ENCODE measurements around the gene AUTS2. TPM values are rescaled to one million over a fixed set of nuclear protein-coding genes. Genes with fewer than 3 reads are reported as not detected.

Gene AUTS2
- total RNA-seq (2014; rRNA removed; shearing (Covaris generic)): 0.03 TPM in 1 of 2 replicates, not detected in the other

DNA sequence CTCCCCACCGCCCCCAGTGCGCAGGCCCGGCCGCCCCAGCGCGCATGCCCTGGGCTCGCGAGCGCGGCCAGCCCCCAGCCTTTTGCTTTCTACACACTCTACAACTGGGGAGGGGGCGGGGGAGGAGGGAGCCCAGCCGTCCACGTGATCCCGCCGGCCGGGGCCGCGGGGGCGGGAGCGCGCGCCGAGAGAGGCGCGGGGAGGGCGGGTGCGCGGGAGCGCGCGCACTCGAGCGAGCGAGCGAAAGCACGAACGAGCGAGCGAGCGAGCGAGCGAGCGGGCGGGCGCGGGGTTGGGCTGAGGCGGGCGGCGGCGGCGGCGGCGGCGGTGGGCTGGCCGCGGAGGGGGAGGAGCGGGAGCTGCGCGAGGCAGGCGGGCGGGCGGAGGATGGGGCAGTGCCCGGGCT is at the start of gene AUTS2:
Gene AUTS2, plus strand, starts transcription at position 395 of the 406 bp plus-strand sequence. CDS start 1,179 bp downstream, outside the sequence.
- no peak for DNase-seq (ENCODE audit: low read depth in 1 of 2, low spot score in 2 of 2)
- H3K4me1 ChIP-seq (replicated peaks): peaks cover 12% of the 10 kb centered on the region; the same call in 1 of the 2 replicates
- H3K27me3 ChIP-seq (replicated peaks): peaks cover 30% of the 10 kb centered on the region
- peak within 1 kb of the TSS; percentile 42 for H3K4me3 ChIP-seq
- no peak within 1 kb of the TSS for H3K27ac ChIP-seq
- H3K9me3 ChIP-seq (replicated peaks): no peaks in the 10 kb centered on the region
- H3K36me3 ChIP-seq: no peaks in the 10 kb centered on the region

DNA sequence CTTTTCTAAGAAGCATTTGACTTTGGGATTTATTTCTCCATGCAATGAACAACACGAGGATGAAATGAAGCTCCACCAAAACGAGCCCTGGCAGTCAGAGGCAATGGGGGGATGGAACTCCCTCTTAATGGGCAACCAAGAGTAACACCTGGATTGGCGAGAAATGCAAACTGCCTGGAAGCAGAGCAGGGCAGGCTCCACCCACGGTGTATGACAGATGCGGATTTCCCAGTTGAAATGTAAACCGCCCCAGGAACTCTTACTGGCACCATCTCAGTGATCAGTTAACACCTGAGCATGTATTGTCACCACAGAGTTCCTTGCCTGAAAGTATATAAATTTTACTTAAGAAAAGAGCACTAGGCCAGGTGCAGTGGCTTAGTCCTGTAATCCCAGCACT is 47.3 kb upstream of the AUTS2 start:
- Histone ChIP-seq H3K4me1 (replicated peaks) (no peaks in the 10 kb centered on the region), H3K36me3 (no peaks in the 10 kb centered on the region)
- no peak for DNase-seq (ENCODE audit: low read depth in 1 of 2, low spot score in 2 of 2)

DNA sequence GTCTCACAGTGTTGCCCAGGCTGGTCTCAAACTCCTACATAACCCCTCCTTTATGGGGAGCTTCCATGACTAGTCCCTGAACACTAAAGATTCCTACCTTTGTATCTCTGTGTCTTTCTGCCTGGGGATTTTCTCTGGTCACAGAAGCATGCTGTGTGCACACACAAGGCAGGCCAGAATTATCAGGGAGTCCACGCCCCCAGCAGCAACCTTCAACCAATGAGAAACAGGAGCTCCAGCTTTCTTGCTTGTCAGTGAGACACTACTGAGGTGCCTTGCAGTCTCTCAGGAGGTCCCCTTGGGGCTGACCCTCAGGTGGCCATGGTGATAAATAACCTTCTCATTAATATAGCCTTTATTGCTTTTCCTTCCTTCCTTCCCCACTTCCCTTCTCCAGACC is 45.1 kb upstream of the AUTS2 start:
- DNase-seq (ENCODE audit: low read depth in 1 of 2, low spot score in 2 of 2): no peak
- Histone ChIP-seq H3K36me3 (no peaks in the 10 kb centered on the region), H3K4me1 (replicated peaks) (no peaks in the 10 kb centered on the region), H3K27ac (no peak overlapping the region), H3K9me3 (replicated peaks) (no peaks in the 10 kb centered on the region; the same call in 1 of the 2 replicates), H3K27me3 (replicated peaks) (no peaks in the 10 kb centered on the region), H3K4me3 (no peak overlapping the region)

More for the DNA sequence above, 47.3 kb upstream of the AUTS2 start:
- Histone ChIP-seq H3K9me3 (replicated peaks) (no peaks in the 10 kb centered on the region), H3K4me3 (no peak overlapping the region), H3K27ac (no peak overlapping the region), H3K27me3 (replicated peaks) (no peaks in the 10 kb centered on the region)

DNA sequence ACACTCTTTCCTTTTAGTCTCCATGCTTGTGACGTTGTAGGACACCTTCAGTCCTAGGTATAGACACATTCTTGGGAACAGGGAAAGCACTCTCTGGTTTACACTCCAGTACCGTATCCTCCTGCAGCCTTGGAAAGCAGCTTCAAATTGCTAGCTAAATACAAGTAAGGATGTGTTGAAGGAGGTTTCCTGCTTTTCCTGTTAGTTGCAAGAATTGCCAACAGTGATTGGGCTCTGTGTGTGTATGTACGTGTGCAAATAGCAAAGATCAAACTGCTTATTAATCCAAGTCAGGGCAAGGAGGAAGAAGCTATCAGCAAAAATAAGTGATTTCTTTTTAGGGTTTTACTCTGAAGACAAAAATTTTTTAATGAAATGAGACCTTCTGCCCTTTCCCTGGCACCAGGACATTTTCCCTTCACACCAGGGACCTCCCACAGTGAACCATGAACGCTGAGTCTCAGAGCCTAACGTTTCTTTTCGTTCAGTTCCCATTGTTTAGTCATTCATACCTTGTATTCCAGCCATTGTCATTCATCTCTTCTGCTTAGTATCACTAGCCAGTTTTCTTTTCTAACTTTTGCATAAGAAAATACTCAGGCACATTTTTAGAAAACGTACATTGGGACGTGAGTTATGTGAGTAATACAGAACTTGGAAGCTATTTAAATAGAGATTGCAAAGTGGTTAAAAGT is 36.9 kb upstream of the AUTS2 start:
- DNase-seq (ENCODE audit: low read depth in 1 of 2, low spot score in 2 of 2): no peak
- H3K27me3 ChIP-seq (replicated peaks): no peaks in the 10 kb centered on the region

DNA sequence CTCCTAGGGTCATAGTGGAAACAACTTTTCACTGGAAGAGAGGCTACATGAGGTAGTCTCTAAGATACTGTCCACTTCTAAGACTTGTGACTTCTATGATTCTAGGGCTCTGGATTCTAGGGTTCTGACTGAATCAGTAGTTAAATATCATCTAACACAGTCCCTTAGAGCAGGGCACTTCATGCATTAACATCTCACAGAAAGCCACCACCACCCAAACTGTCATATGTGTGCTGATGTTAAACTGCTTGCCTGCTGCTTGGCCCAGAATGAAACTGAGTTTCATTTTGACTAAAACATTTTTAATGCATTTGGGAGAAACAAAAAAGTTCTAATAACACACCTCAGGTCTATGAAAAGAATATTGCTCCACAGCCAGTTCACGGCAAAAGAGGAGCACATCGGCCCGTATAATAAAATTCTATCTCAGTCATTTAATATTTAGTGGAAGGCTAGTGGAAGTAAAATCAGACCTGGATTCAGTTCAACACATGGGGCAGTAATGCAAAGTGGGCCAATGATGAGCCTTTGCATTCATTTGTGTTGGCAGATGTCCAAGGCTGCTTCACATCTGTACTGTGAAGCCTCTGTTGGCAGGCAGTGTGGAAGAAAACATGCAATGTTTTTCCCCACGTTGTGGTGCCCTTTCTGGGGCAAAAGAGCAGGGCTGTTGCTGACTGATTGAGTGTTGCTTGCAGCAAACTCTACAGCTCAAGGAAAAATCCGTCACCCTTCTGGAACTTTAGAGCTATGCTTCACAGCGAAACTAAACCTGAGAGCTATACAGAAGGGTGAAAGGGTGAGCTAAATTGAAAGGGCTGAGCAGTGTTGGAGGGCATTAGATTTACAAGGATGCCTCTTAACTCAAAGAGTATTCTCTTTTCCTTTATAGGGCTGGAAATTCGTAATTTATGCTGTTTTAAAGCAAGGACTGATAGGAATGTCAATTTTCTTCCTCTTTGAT is 33.5 kb upstream of the AUTS2 start:
- no peak for DNase-seq (ENCODE audit: low read depth in 1 of 2, low spot score in 2 of 2)
- no peaks in the 10 kb centered on the region for H3K27me3 ChIP-seq (replicated peaks)
- no peak overlapping the region for H3K4me3 ChIP-seq
- H3K4me1 ChIP-seq (replicated peaks): no peaks in the 10 kb centered on the region
- H3K36me3 ChIP-seq: no peaks in the 10 kb centered on the region
- H3K9me3 ChIP-seq (replicated peaks): 0 out of 2 replicates have a peak, but pooled peaks cover 3% of the 10 kb centered on the region
- no peak overlapping the region for H3K27ac ChIP-seq

More for the DNA sequence above, 36.9 kb upstream of the AUTS2 start:
- Histone ChIP-seq H3K4me1 (replicated peaks) (no peaks in the 10 kb centered on the region), H3K27ac (no peak overlapping the region), H3K4me3 (no peak overlapping the region), H3K36me3 (no peaks in the 10 kb centered on the region), H3K9me3 (replicated peaks) (peaks cover 3% of the 10 kb centered on the region; the same call in 1 of the 2 replicates)

DNA sequence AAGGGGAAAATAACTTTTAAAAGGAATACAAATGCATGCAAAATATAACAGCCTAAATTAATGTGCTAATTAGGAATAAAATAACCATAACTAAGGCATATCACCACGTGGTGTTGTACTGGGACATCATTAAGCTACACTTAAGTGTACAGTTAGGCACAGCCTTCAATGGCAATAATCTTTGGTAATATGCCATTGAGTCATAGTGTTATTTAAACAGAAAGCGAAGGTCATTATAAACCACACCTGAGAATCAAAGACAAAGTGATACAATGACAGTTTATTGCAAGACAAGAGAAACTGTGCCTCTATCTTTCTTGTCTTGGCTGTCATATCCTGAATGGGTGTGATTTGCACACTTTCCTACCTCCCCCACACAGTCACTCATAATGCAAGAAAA is 30.5 kb upstream of the AUTS2 start:
- H3K4me3 ChIP-seq: no peak overlapping the region
- H3K27me3 ChIP-seq (replicated peaks): no peaks in the 10 kb centered on the region
- H3K9me3 ChIP-seq (replicated peaks): 0 out of 2 replicates have a peak, but pooled peaks cover 2% of the 10 kb centered on the region
- H3K4me1 ChIP-seq (replicated peaks): no peaks in the 10 kb centered on the region
- H3K36me3 ChIP-seq: no peaks in the 10 kb centered on the region
- DNase-seq (ENCODE audit: low read depth in 1 of 2, low spot score in 2 of 2): no peak
- no peak overlapping the region for H3K27ac ChIP-seq

DNA sequence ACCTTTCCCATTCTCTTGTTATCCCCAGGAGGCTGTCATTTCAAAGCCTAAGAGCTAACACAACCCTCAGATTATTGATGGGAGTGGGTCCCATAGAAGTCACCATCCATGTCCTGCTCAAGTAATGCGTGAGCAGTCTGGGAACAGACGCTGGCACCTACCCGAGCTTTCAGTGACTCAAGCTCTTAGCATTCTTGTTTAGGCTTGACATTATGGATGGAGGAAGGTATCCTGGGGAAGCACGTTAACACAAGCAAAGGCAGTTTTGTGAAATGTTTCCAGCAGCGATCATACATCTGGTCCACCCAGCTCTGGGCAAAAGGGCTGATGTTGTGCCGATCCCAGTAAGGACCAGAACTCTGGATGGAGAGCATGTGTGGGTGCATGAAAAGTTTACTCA is 30.0 kb upstream of the AUTS2 start:
- Histone ChIP-seq H3K27ac (no peak overlapping the region), H3K4me1 (replicated peaks) (no peaks in the 10 kb centered on the region), H3K9me3 (replicated peaks) (no peaks in the 10 kb centered on the region), H3K36me3 (no peaks in the 10 kb centered on the region), H3K27me3 (replicated peaks) (no peaks in the 10 kb centered on the region), H3K4me3 (no peak overlapping the region)
- DNase-seq (ENCODE audit: low read depth in 1 of 2, low spot score in 2 of 2): no peak

DNA sequence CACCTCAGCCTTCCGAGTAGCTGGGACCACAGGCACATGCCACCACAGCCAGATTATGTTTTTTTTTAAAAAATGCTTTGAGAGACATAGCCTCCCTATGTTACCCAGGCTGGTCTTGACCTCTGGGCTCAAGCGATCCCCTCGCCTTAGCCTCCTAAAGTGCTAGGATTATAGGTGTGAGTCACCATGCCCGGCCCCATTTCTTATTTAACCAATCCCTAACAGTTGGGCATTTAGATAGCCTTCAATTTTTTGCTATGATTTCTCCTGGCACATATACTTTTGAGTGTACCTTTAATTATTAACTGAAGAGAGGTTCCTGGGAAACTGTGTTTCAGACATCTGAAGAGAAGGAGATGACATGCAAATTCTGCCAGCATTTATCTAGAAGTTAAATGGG is 22.6 kb upstream of the AUTS2 start:
- H3K27me3 ChIP-seq (replicated peaks): no peaks in the 10 kb centered on the region
- H3K36me3 ChIP-seq: no peaks in the 10 kb centered on the region
- DNase-seq (ENCODE audit: low read depth in 1 of 2, low spot score in 2 of 2): no peak
- H3K4me3 ChIP-seq: no peak overlapping the region
- H3K9me3 ChIP-seq (replicated peaks): no peaks in the 10 kb centered on the region
- H3K27ac ChIP-seq: no peak overlapping the region
- H3K4me1 ChIP-seq (replicated peaks): no peaks in the 10 kb centered on the region

DNA sequence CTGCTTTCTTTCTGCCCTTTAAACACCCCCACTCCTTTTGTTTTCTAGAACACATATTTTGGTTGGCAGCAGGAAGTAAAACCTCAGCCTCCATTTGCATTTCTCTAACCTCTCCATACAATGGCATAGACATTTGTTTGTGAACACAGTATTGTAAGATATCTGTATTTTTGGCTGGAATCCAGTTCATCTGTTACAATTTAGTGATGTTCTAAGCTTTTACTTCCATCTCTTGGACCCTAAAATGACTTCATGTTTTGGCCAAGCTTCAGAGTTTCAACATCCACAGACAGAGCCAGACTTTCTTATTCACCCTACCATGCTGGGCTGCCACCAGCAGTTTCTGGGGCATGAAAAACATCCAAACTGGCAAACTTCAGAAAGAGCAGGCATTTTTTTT is 21.1 kb upstream of the AUTS2 start:
- Histone ChIP-seq H3K27me3 (replicated peaks) (no peaks in the 10 kb centered on the region), H3K4me1 (replicated peaks) (no peaks in the 10 kb centered on the region), H3K4me3 (no peak overlapping the region), H3K27ac (no peak overlapping the region), H3K9me3 (replicated peaks) (no peaks in the 10 kb centered on the region), H3K36me3 (no peaks in the 10 kb centered on the region)
- DNase-seq (ENCODE audit: low read depth in 1 of 2, low spot score in 2 of 2): no peak

DNA sequence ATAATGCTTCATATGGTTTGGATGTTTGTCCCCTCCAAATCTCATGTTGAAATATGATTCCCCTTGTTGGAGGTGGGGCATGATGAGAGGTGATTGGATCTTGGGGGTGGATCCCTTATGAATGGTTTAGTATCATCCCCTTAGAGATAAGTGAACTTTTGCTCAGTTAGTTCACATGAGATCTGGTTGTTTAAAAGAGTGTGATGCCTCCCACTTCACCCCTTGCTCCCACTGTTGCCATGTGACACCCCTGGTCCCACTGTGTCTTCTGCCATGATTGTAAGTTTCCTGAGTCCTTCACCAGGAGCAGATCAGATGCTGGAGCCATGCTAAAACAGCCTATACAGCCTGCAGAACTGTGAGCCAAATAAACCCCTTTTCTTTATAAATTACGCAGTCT is 13.1 kb upstream of the AUTS2 start:
- DNase-seq (ENCODE audit: low read depth in 1 of 2, low spot score in 2 of 2): no peak
- H3K36me3 ChIP-seq: no peaks in the 10 kb centered on the region
- no peaks in the 10 kb centered on the region for H3K4me1 ChIP-seq (replicated peaks)
- no peaks in the 10 kb centered on the region for H3K9me3 ChIP-seq (replicated peaks)
- H3K27ac ChIP-seq: no peak overlapping the region
- H3K27me3 ChIP-seq (replicated peaks): no peaks in the 10 kb centered on the region
- H3K4me3 ChIP-seq: no peak overlapping the region

DNA sequence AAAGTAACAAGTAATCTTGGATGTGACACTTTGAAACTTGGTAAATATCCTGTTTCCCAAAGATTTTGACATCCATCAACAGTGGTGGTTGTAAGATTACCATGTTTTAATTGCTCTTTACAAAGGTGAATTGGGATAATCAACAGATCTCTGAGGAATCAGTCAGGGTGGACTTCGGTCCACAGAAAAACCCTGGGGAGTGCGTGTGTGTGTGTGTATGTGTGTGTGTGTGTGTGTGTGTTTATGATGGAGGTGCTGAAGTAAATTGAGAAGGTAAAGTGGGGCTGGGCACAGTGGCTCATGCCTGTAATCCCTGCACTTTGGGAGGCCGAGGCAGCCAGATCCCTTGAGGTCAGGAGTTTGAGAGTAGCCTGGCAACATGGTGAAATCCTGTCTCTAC is 12.0 kb upstream of the AUTS2 start:
- no peaks in the 10 kb centered on the region for H3K27me3 ChIP-seq (replicated peaks)
- H3K36me3 ChIP-seq: no peaks in the 10 kb centered on the region
- no peak overlapping the region for H3K4me3 ChIP-seq
- H3K4me1 ChIP-seq (replicated peaks): no peaks in the 10 kb centered on the region
- no peak for DNase-seq (ENCODE audit: low read depth in 1 of 2, low spot score in 2 of 2)
- H3K9me3 ChIP-seq (replicated peaks): no peaks in the 10 kb centered on the region
- no peak overlapping the region for H3K27ac ChIP-seq

DNA sequence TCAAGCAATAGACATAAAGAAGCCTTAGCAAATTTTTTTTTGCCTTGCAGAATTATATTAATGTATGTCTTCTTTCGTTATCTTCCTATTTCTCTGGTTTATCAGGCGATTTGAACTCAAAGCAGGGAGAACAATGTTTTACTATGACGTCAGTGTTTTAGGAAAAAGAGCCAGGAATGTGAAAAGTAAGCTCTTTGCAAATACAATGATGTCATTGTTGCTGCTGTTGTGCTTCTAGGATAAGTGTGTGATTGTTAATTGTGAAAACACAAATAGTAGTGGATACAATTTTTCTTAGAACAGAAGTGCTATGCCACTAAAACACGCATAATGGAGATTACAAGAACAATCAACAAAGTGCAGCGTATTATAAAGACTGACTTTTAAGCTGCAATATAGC is 9.5 kb upstream of the AUTS2 start:
- Histone ChIP-seq H3K36me3 (no peaks in the 10 kb centered on the region), H3K9me3 (replicated peaks) (no peaks in the 10 kb centered on the region), H3K27ac (no peak overlapping the region), H3K27me3 (replicated peaks) (no peaks in the 10 kb centered on the region), H3K4me3 (no peak overlapping the region), H3K4me1 (replicated peaks) (no peaks in the 10 kb centered on the region)
- no peak for DNase-seq (ENCODE audit: low read depth in 1 of 2, low spot score in 2 of 2)

DNA sequence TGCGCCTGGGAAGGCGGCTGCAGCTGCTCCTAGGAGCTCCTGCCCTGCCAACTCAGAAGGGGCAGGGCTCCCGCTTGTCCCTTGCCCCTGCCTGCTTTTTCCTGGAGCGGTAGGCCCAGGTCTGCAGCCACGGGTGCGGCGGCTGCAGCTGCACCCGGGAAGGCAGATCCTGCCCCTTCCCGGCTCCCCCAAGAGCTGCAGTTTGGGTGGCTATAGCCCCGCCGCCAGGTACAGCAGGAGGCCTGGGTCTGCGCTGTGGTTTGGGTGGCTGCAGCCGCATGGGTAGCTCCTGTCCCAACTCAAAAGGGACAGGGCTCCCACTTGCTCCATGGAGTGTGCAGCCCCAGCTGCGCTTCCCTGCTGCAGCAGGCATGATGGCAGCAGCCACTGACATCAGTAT is 6.5 kb upstream of the AUTS2 start:
- H3K4me1 ChIP-seq (replicated peaks): no peaks in the 10 kb centered on the region
- no peak overlapping the region for H3K27ac ChIP-seq
- DNase-seq (ENCODE audit: low read depth in 1 of 2, low spot score in 2 of 2): no peak
- H3K9me3 ChIP-seq (replicated peaks): no peaks in the 10 kb centered on the region
- no peak overlapping the region for H3K4me3 ChIP-seq
- 0 out of 2 replicates have a peak, but pooled peaks cover 3% of the 10 kb centered on the region for H3K27me3 ChIP-seq (replicated peaks)
- no peaks in the 10 kb centered on the region for H3K36me3 ChIP-seq

DNA sequence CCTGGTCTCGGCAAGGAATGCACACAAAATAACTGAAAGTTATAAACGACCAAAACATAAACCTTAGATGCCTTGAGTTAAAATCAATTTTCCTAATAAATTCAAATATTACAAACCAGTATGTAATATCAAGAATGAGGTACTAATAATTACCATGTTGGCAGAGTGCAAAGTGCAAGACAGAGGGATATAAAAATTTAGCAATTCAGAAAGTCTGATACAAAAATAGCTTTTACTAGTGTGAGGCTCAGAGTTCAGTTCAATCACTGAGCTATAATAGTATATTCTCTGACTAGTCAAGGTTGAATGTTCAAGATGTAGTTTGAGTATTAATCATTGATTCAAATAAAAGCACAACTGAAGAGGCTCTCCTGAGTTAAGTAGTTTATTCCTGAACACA is 4.8 kb upstream of the AUTS2 start:
- H3K9me3 ChIP-seq (replicated peaks): no peaks in the 10 kb centered on the region
- no peaks in the 10 kb centered on the region for H3K36me3 ChIP-seq
- H3K4me3 ChIP-seq: no peak overlapping the region
- H3K27ac ChIP-seq: no peak overlapping the region
- peaks cover 15% of the 10 kb centered on the region for H3K27me3 ChIP-seq (replicated peaks)
- DNase-seq (ENCODE audit: low read depth in 1 of 2, low spot score in 2 of 2): no peak
- peaks cover 5% of the 10 kb centered on the region; the same call in 1 of the 2 replicates for H3K4me1 ChIP-seq (replicated peaks)

Data from SJSA1 (cell line).